Panc1 (cell line): Measurements from ENCODE around the gene NMUR1. TPM values are rescaled to one million over a fixed set of nuclear protein-coding genes. Genes with fewer than 3 reads are reported as not detected.

Experiments
- ATAC-seq: fragments of 200-7000 bp; cut with Tn5 transposase; 2 replicates; pipeline ENCODE4 v1.9.1; 2020; ENCODE audit warnings: mild to moderate bottlenecking, moderate library complexity
- BruUV-seq: library from RNA; stranded (reverse); fragments of 400-500 nt; replicated peaks from 2 replicates; lab custom pipeline; 2021; lab: Mats Ljungman, UMichigan
- CTCF ChIA-PET: fragments of 300-600 bp; sonication (Branson Sonifier 250); formaldehyde crosslinking; loops from one replicate; lab custom pipeline; 2022; ENCODE audit warnings: antibody characterized with exemption; lab: Charles Lee
- POLR2A ChIA-PET: fragments of 300-600 bp; sonication (Branson Sonifier 250); formaldehyde crosslinking; loops from one replicate; lab custom pipeline; 2022; ENCODE audit warnings: antibody characterized with exemption; lab: Charles Lee
- DNase-seq: peaks from one replicate; pipeline ENCODE4 v3.0.0-alpha.2; 2010; ENCODE audit warnings: low read depth, low spot score
- H3K27ac ChIP-seq: 2 replicates; pipeline ENCODE4 v1.5.1; 2011; ENCODE audit warnings: mild to moderate bottlenecking, low read length, inconsistent platforms
- H3K27me3 ChIP-seq: fragments of 200-500 bp; sonication (Bioruptor generic); 2 replicates; pipeline ENCODE4 v1.6.0; 2014; ENCODE audit warnings: low read length, inconsistent platforms; ENCODE audit not compliant: control insufficient read depth, insufficient read depth
- H3K36me3 ChIP-seq: fragments of 200-500 bp; sonication (Bioruptor generic); 2 replicates; pipeline ENCODE4 v1.5.1; 2014; ENCODE audit warnings: inconsistent platforms, mild to moderate bottlenecking, low read length, moderate library complexity; ENCODE audit not compliant: control insufficient read depth, insufficient read depth
- H3K4me1 ChIP-seq: 2 replicates; pipeline ENCODE4 v1.5.1; 2011; ENCODE audit warnings: inconsistent platforms, mild to moderate bottlenecking, low read length, moderate library complexity; ENCODE audit not compliant: control insufficient read depth, insufficient read depth
- H3K4me3 ChIP-seq, 2 experiments: 2 replicates each; pipeline ENCODE4 v1.5.1; 2011 to 2012; ENCODE audit warnings: low read depth in 2 of 2, low read length in 2 of 2, mild to moderate bottlenecking in 2 of 2, inconsistent platforms in 1 of 2, moderate library complexity in 1 of 2
- H3K9me3 ChIP-seq: fragments of 200-500 bp; sonication (Bioruptor generic); 2 replicates; pipeline ENCODE4 v1.5.1; 2014; ENCODE audit warnings: low read depth, mild to moderate bottlenecking, inconsistent platforms, low read length, moderate library complexity; ENCODE audit not compliant: control insufficient read depth, insufficient read depth
- CTCF ChIP-seq: fragments of 450-650 bp; IDR thresholded peaks from 2 replicates; pipeline ENCODE4 v1.5.1; 2017; ENCODE audit warnings: mild to moderate bottlenecking
- POLR2AphosphoS5 ChIP-seq: IDR thresholded peaks from 2 replicates; pipeline ENCODE4 v1.6.1; 2012; ENCODE audit warnings: mild to moderate bottlenecking, low read depth, low read length, moderate library complexity
- REST ChIP-seq, 2 experiments: IDR thresholded peaks; 2 replicates each; pipeline ENCODE4 v1.6.1; 2011 to 2012; ENCODE audit warnings: low read depth in 2 of 2, control low read depth in 1 of 2, low read length in 1 of 2, mild to moderate bottlenecking in 1 of 2, moderate library complexity in 1 of 2; ENCODE audit not compliant: insufficient read depth in 1 of 2
- SIN3A ChIP-seq: IDR thresholded peaks from 2 replicates; pipeline ENCODE4 v1.6.1; 2012; ENCODE audit warnings: low read depth, mild to moderate bottlenecking, low read length, moderate library complexity, borderline replicate concordance; ENCODE audit not compliant: insufficient read depth
- TCF7L2 ChIP-seq: IDR thresholded peaks from 2 replicates; pipeline ENCODE4 v1.6.1; 2011; ENCODE audit warnings: mild to moderate bottlenecking, low read depth, low read length, inconsistent platforms
- in situ Hi-C: cut with HindIII; loops from 2 replicates; pipeline ENCODE4 v1.10.0; 2016; ENCODE audit warnings: low sequenced_read_pairs, low pct_unique_long_range_greater_than_20kb
- intact Hi-C: fragments of 100-400 bp; cut with micrococcal nuclease; formaldehyde crosslinking; loops from one replicate; pipeline ENCODE4 v1.10.0; 2022; ENCODE audit not compliant: unreplicated experiment
- total RNA-seq: library from RNA; stranded (reverse); gene quantifications from one replicate; pipeline ENCODE4 v1.2.1, GENCODE V29; 2021; ENCODE audit not compliant: unreplicated experiment

Gene NMUR1
- total RNA-seq, 1 experiment from 2014 or later: 0.28 TPM

GRCh38 chr2:231521443-231521842 is 8.8 kb downstream of the NMUR1 start:
- ChIA-PET CTCF (no interaction called here), POLR2A (no interaction called here)
- H3K4me1 ChIP-seq: no peaks in the 10 kb centered on the region
- no peaks in the 10 kb centered on the region for H3K9me3 ChIP-seq
- TF ChIP-seq TCF7L2 (no peak), CTCF (no peak), POLR2AphosphoS5 (no peak), SIN3A (no peak), REST (IDR thresholded peaks at IDR 0.05; ENCODE audit: insufficient read depth in 1 of 2, low read depth in 2 of 2, low read length in 1 of 2) (no peak)
- H3K36me3 ChIP-seq: no peaks in the 10 kb centered on the region
- DNase-seq (no peak), ATAC-seq (no peak)
- H3K27me3 ChIP-seq: no peaks in the 10 kb centered on the region
- in situ Hi-C loops: no loop called here
- intact Hi-C loops: no loop called here
- no peak overlapping the region for H3K27ac ChIP-seq
- H3K4me3 ChIP-seq: no peak overlapping the region
- BruUV-seq: no TSS peak

GRCh38 chr2:231519975-231520555 is 10.2 kb downstream of the NMUR1 start:
- no peak for ATAC-seq
- H3K4me1 ChIP-seq: peaks cover 6% of the 10 kb centered on the region
- H3K9me3 ChIP-seq: no peaks in the 10 kb centered on the region
- H3K36me3 ChIP-seq: no peaks in the 10 kb centered on the region
- no peak overlapping the region for H3K4me3 ChIP-seq
- no peaks in the 10 kb centered on the region for H3K27me3 ChIP-seq
- intact Hi-C loops: loop anchor here (5.0 kb wide), 1 partner anchor 37 kb away; no protein-coding TSS in a partner anchor
- TF ChIP-seq CTCF (no peak), SIN3A (no peak), TCF7L2 (no peak), POLR2AphosphoS5 (no peak), REST (IDR thresholded peaks at IDR 0.05; ENCODE audit: insufficient read depth in 1 of 2, low read depth in 2 of 2, low read length in 1 of 2) (no peak)
- no peak for DNase-seq
- ChIA-PET CTCF (interaction anchor here (0.6 kb wide), 1 partner anchor 42 kb away, joined by 4 read pairs; no protein-coding TSS in a partner anchor), POLR2A (no interaction called here)
- no TSS peak for BruUV-seq
- in situ Hi-C loops: no loop called here
- H3K27ac ChIP-seq: no peak overlapping the region
